ENCODE measurements around the gene CAMTA2. TPM values are rescaled to one million over a fixed set of nuclear protein-coding genes. Genes with fewer than 3 reads are reported as not detected.
"Not testable (repeated sequence)": the region's sequence is repeated elsewhere in the genome, so short reads cannot be mapped to it uniquely, and the experiment has no call there.

The CAMTA2 gene
- total and polyA plus RNA-seq, 2 donors: 2.8 to 51.5 TPM

DNA sequence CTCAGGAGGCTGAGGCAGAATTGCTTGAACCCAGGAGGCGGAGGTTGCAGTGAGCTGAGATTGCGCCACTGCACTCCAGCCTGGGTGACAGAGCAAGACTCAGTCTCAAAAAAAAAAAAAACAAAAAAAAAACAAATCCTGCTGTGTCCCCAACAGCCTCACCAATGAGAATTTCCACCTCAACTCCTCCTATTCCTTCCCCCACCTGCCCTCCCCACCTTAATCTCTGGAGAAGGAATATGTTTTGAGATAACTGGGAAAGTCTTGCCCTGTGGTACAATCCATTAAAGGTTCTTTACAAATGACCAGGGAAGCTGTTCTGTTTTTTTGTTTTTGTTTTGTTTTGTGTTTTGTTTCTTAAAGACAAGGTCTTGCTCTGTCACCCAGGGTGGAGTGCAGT lies 42.7 kb upstream of the CAMTA2 start:
- H3K9me3 ChIP-seq (ENCODE audit: control insufficient read depth in 2 of 2, insufficient read depth in 1 of 2, low read length in 1 of 2); H3K27ac ChIP-seq (ENCODE audit: low read depth in 1 of 2, low read length in 1 of 2); H3K36me3 ChIP-seq (ENCODE audit: control insufficient read depth in 2 of 2, insufficient read depth in 2 of 2, low read length in 1 of 2); DNase-seq (ENCODE audit: low read depth in 6 of 9, low spot score in 9 of 9); H3K4me3 ChIP-seq (ENCODE audit: low read length in 2 of 2): not testable (repeated sequence)
- WGBS: 98% methylated on average over 2 of the region's 2 CpGs
- H3K4me1 ChIP-seq (ENCODE audit: control insufficient read depth in 2 of 2, insufficient read depth in 2 of 2, low read length in 2 of 2): peaks cover 0 to 14% of the 10 kb centered on the region in 2 donors
- peaks cover 0 to 18% of the 10 kb centered on the region in 2 donors for H3K27me3 ChIP-seq (ENCODE audit: control insufficient read depth in 2 of 2, insufficient read depth in 1 of 2, low read length in 1 of 2)

DNA sequence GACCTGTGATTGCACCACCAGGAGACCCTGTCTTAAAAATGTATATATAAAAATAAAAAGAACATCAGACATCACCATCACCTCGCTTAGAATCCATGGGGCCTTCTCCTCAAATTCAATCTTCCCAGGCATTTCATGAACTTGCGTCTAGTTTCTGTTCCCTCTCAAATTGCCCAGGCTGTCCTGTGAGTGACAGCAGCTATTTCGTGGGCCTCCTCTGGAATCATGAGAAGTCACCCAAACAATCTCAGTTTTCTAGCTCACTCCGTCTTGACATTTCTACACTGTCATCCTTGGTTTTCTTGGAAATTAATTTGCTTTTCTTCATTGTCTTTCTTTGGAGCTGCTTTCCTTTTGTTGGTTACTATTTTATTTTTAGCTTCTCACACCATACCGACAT lies 40.4 kb upstream of the CAMTA2 start:
- peaks cover 6 to 11% of the 10 kb centered on the region in 2 donors for H3K36me3 ChIP-seq (ENCODE audit: control insufficient read depth in 2 of 2, insufficient read depth in 2 of 2, low read length in 1 of 2)
- H3K4me3 ChIP-seq (ENCODE audit: low read length in 2 of 2): no peak overlapping the region
- no peaks in the 10 kb centered on the region for H3K9me3 ChIP-seq (ENCODE audit: control insufficient read depth in 2 of 2, insufficient read depth in 1 of 2, low read length in 1 of 2)
- WGBS: 91% methylated on average over 5 of the region's 5 CpGs
- H3K27me3 ChIP-seq (ENCODE audit: control insufficient read depth in 2 of 2, insufficient read depth in 1 of 2, low read length in 1 of 2): peaks cover 0 to 2% of the 10 kb centered on the region in 2 donors
- H3K27ac ChIP-seq (ENCODE audit: low read depth in 1 of 2, low read length in 1 of 2): no peak overlapping the region
- peaks cover 0 to 13% of the 10 kb centered on the region in 2 donors for H3K4me1 ChIP-seq (ENCODE audit: control insufficient read depth in 2 of 2, insufficient read depth in 2 of 2, low read length in 2 of 2)
- DNase-seq (ENCODE audit: low read depth in 6 of 9, low spot score in 9 of 9): no peak

GRCh38 chr17:5027299-5027698 lies 39.8 kb upstream of the CAMTA2 start:
- peaks cover 10 to 15% of the 10 kb centered on the region in 2 donors for H3K36me3 ChIP-seq (ENCODE audit: control insufficient read depth in 2 of 2, insufficient read depth in 2 of 2, low read length in 1 of 2)
- H3K27me3 ChIP-seq (ENCODE audit: control insufficient read depth in 2 of 2, insufficient read depth in 1 of 2, low read length in 1 of 2): no peaks in the 10 kb centered on the region
- H3K27ac ChIP-seq (ENCODE audit: low read depth in 1 of 2, low read length in 1 of 2): no peak overlapping the region
- H3K4me3 ChIP-seq (ENCODE audit: low read length in 2 of 2): no peak overlapping the region
- no peaks in the 10 kb centered on the region for H3K9me3 ChIP-seq (ENCODE audit: control insufficient read depth in 2 of 2, insufficient read depth in 1 of 2, low read length in 1 of 2)
- no peak for DNase-seq (ENCODE audit: low read depth in 6 of 9, low spot score in 9 of 9)
- 85% methylated on average over 6 of the region's 6 CpGs for WGBS
- H3K4me1 ChIP-seq (ENCODE audit: control insufficient read depth in 2 of 2, insufficient read depth in 2 of 2, low read length in 2 of 2): peaks cover 0 to 13% of the 10 kb centered on the region in 2 donors

DNA sequence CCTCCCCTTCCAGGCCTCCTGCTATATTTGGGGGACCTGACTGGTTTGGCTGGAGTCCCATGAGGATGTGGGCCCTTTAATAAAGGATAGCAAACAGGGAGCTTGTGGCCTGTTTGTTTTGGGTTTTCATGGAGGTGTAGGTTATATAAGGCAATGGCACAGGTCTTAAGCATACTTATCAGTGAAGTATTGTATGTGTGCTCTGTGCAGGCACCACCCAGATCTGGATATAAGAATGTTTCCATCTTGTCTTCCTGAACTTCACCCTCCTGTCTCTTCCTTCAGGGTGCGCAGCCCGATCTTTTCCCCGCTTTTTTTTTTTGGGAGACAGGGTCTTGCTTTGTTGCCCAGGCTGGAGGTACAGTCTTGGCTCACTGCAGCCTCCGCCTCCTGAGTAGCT lies 37.1 kb upstream of the CAMTA2 start:
- Histone ChIP-seq H3K4me3 (ENCODE audit: low read length in 2 of 2) (no peak overlapping the region), H3K27ac (ENCODE audit: low read depth in 1 of 2, low read length in 1 of 2) (no peak overlapping the region), H3K27me3 (ENCODE audit: control insufficient read depth in 2 of 2, insufficient read depth in 1 of 2, low read length in 1 of 2) (no peaks in the 10 kb centered on the region), H3K9me3 (ENCODE audit: control insufficient read depth in 2 of 2, insufficient read depth in 1 of 2, low read length in 1 of 2) (no peaks in the 10 kb centered on the region), H3K36me3 (ENCODE audit: control insufficient read depth in 2 of 2, insufficient read depth in 2 of 2, low read length in 1 of 2) (peaks cover 23 to 32% of the 10 kb centered on the region in 2 donors), H3K4me1 (ENCODE audit: control insufficient read depth in 2 of 2, insufficient read depth in 2 of 2, low read length in 2 of 2) (peaks cover 0 to under 1% of the 10 kb centered on the region in 2 donors)
- over 99% methylated on average over 4 of the region's 4 CpGs for WGBS
- no peak for DNase-seq (ENCODE audit: low read depth in 6 of 9, low spot score in 9 of 9)

DNA sequence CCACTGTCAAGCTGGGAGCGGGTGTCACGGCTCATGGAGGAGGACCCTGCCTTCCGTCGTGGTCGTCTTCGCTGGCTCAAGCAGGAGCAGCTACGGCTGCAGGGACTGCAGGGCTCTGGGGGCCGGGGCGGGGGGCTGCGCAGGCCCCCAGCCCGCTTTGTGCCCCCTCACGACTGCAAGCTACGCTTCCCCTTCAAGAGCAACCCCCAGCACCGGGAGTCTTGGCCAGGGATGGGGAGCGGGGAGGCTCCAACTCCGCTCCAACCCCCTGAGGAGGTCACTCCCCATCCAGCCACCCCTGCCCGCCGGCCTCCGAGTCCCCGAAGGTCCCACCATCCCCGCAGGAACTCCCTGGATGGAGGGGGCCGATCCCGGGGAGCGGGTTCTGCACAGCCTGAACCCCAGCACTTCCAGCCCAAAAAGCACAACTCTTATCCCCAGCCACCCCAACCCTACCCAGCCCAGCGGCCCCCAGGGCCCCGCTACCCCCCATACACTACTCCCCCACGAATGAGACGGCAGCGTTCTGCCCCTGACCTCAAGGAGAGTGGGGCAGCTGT lies 36.2 kb upstream of the CAMTA2 start:
- Histone ChIP-seq H3K4me3 (ENCODE audit: low read length in 2 of 2) (no peak overlapping the region), H3K36me3 (ENCODE audit: control insufficient read depth in 2 of 2, insufficient read depth in 2 of 2, low read length in 1 of 2) (peaks cover 23 to 36% of the 10 kb centered on the region in 2 donors), H3K27ac (ENCODE audit: low read depth in 1 of 2, low read length in 1 of 2) (no peak overlapping the region), H3K27me3 (ENCODE audit: control insufficient read depth in 2 of 2, insufficient read depth in 1 of 2, low read length in 1 of 2) (no peaks in the 10 kb centered on the region), H3K4me1 (ENCODE audit: control insufficient read depth in 2 of 2, insufficient read depth in 2 of 2, low read length in 2 of 2) (peaks cover 0 to 3% of the 10 kb centered on the region in 2 donors), H3K9me3 (ENCODE audit: control insufficient read depth in 2 of 2, insufficient read depth in 1 of 2, low read length in 1 of 2) (no peaks in the 10 kb centered on the region)
- no peak for DNase-seq (ENCODE audit: low read depth in 6 of 9, low spot score in 9 of 9)
- 91% methylated on average over 29 of the region's 29 CpGs for WGBS

DNA sequence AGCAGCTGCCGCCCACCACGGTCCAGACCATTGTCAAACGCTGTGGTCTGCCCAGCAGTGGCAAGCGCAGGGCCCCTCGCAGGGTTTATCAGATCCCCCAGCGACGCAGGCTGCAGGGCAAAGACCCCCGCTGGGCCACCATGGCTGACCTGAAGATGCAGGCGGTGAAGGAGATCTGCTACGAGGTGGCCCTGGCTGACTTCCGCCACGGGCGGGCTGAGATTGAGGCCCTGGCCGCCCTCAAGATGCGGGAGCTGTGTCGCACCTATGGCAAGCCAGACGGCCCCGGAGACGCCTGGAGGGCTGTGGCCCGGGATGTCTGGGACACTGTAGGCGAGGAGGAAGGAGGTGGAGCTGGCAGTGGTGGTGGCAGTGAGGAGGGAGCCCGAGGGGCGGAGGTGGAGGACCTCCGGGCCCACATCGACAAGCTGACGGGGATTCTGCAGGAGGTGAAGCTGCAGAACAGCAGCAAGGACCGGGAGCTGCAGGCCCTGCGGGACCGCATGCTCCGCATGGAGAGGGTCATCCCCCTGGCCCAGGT lies 34.8 kb upstream of the CAMTA2 start:
- Histone ChIP-seq H3K4me3 (ENCODE audit: low read length in 2 of 2) (no peak overlapping the region), H3K9me3 (ENCODE audit: control insufficient read depth in 2 of 2, insufficient read depth in 1 of 2, low read length in 1 of 2) (no peaks in the 10 kb centered on the region), H3K4me1 (ENCODE audit: control insufficient read depth in 2 of 2, insufficient read depth in 2 of 2, low read length in 2 of 2) (peaks cover 0 to 3% of the 10 kb centered on the region in 2 donors), H3K27ac (ENCODE audit: low read depth in 1 of 2, low read length in 1 of 2) (no peak overlapping the region), H3K27me3 (ENCODE audit: control insufficient read depth in 2 of 2, insufficient read depth in 1 of 2, low read length in 1 of 2) (no peaks in the 10 kb centered on the region), H3K36me3 (ENCODE audit: control insufficient read depth in 2 of 2, insufficient read depth in 2 of 2, low read length in 1 of 2) (peaks cover 23 to 36% of the 10 kb centered on the region in 2 donors)
- no peak for DNase-seq (ENCODE audit: low read depth in 6 of 9, low spot score in 9 of 9)
- 97% methylated on average over 30 of the region's 30 CpGs for WGBS

DNA sequence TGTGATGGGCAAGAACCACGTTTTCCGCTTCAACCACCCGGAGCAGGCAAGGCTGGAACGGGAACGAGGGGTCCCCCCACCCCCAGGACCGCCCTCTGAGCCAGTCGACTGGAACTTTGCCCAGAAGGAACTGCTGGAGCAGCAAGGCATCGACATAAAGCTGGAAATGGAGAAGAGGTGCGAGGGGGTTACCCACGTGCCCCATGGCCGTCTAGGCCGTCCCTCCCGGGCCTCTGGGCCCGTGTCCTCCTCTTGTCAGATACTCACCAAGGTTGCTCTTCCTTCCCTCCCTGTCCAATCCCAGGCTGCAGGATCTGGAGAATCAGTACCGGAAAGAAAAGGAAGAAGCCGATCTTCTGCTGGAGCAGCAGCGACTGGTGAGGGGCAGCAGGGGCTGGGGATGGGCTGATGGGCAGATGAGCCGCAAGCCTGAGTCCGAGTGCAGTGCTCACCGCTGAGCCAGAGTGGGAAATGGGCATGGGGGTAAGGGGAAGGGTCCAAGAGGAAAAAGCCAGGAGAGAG lies 33.1 kb upstream of the CAMTA2 start:
- peaks cover 26 to 44% of the 10 kb centered on the region in 2 donors for H3K36me3 ChIP-seq (ENCODE audit: control insufficient read depth in 2 of 2, insufficient read depth in 2 of 2, low read length in 1 of 2)
- no peak overlapping the region for H3K4me3 ChIP-seq (ENCODE audit: low read length in 2 of 2)
- no peaks in the 10 kb centered on the region for H3K9me3 ChIP-seq (ENCODE audit: control insufficient read depth in 2 of 2, insufficient read depth in 1 of 2, low read length in 1 of 2)
- peaks cover 0 to 3% of the 10 kb centered on the region in 2 donors for H3K4me1 ChIP-seq (ENCODE audit: control insufficient read depth in 2 of 2, insufficient read depth in 2 of 2, low read length in 2 of 2)
- no peak overlapping the region for H3K27ac ChIP-seq (ENCODE audit: low read depth in 1 of 2, low read length in 1 of 2)
- WGBS: 94% methylated on average over 20 of the region's 20 CpGs
- no peak for DNase-seq (ENCODE audit: low read depth in 6 of 9, low spot score in 9 of 9)
- no peaks in the 10 kb centered on the region for H3K27me3 ChIP-seq (ENCODE audit: control insufficient read depth in 2 of 2, insufficient read depth in 1 of 2, low read length in 1 of 2)

- Histone ChIP-seq H3K9me3 (ENCODE audit: control insufficient read depth in 2 of 2, insufficient read depth in 1 of 2, low read length in 1 of 2) (no peaks in the 10 kb centered on the region), H3K27ac (ENCODE audit: low read depth in 1 of 2, low read length in 1 of 2) (no peak overlapping the region), H3K36me3 (ENCODE audit: control insufficient read depth in 2 of 2, insufficient read depth in 2 of 2, low read length in 1 of 2) (peaks cover 33 to 45% of the 10 kb centered on the region in 2 donors), H3K4me1 (ENCODE audit: control insufficient read depth in 2 of 2, insufficient read depth in 2 of 2, low read length in 2 of 2) (peaks cover 0 to 3% of the 10 kb centered on the region in 2 donors), H3K4me3 (ENCODE audit: low read length in 2 of 2) (no peak overlapping the region), H3K27me3 (ENCODE audit: control insufficient read depth in 2 of 2, insufficient read depth in 1 of 2, low read length in 1 of 2) (no peaks in the 10 kb centered on the region)
- peak in 7 of 9 donors; percentile 23 to 76 (median 47) for DNase-seq (ENCODE audit: low read depth in 6 of 9, low spot score in 9 of 9)
- WGBS: 11% methylated on average over 1 of the region's 1 CpG
These were observed 32.0 kb upstream of the CAMTA2 start for GRCh38 chr17:5019475-5019956.

DNA sequence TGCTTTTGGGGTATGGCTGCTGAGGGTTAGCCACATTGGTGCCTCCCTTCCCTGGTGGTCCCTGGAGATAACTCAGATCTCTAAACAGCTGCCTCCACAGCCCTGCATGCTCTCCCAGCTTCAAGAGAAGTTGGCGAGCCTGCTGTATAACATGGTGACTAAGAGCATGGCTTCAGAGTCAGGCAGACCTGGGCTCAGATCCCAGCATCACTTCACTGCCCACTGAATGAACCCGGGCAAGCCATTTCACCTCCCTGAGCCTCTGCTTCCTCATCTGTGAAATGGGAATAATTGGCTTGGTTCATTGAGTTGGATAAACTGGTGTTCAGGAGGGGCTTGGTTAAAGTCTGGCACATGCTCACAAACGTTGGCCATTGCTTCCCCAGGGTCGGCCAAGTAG lies 26.9 kb upstream of the CAMTA2 start:
- no peaks in the 10 kb centered on the region for H3K27me3 ChIP-seq (ENCODE audit: control insufficient read depth in 2 of 2, insufficient read depth in 1 of 2, low read length in 1 of 2)
- no peak for DNase-seq (ENCODE audit: low read depth in 6 of 9, low spot score in 9 of 9)
- H3K4me1 ChIP-seq (ENCODE audit: control insufficient read depth in 2 of 2, insufficient read depth in 2 of 2, low read length in 2 of 2): peaks cover 0 to 8% of the 10 kb centered on the region in 2 donors
- no peaks in the 10 kb centered on the region for H3K9me3 ChIP-seq (ENCODE audit: control insufficient read depth in 2 of 2, insufficient read depth in 1 of 2, low read length in 1 of 2)
- no peak overlapping the region for H3K4me3 ChIP-seq (ENCODE audit: low read length in 2 of 2)
- no peak overlapping the region for H3K27ac ChIP-seq (ENCODE audit: low read depth in 1 of 2, low read length in 1 of 2)
- H3K36me3 ChIP-seq (ENCODE audit: control insufficient read depth in 2 of 2, insufficient read depth in 2 of 2, low read length in 1 of 2): peaks cover 18 to 26% of the 10 kb centered on the region in 2 donors
- 95% methylated on average over 4 of the region's 4 CpGs for WGBS

Measured in thymus (tissue), 11 donors.